Transverse colon (tissue), 4 donors: Measurements from ENCODE around the gene SCAPER. TPM values are rescaled to one million over a fixed set of nuclear protein-coding genes. Genes with fewer than 3 reads are reported as not detected.

Experiments used
- DNase-seq: peaks from one replicate; pipeline ENCODE4 v3.0.0-alpha.2; 2019
- H3K27ac ChIP-seq, 4 donors: fragments of 200-600 bp; sonication (generic); 2 replicates each; pipeline ENCODE4 v1.5.1; 2016 to 2018; ENCODE audit warnings: inconsistent platforms in 4 of 4
- H3K27me3 ChIP-seq: fragments of 200-600 bp; sonication (generic); 2 replicates; pipeline ENCODE4 v1.5.1; 2017; ENCODE audit warnings: inconsistent platforms
- H3K36me3 ChIP-seq, 4 donors: fragments of 200-600 bp; sonication (generic); 2 replicates each; pipeline ENCODE4 v1.5.1; 2017 to 2019; ENCODE audit warnings: inconsistent platforms in 4 of 4
- H3K4me1 ChIP-seq, 4 donors: fragments of 200-600 bp; sonication (generic); 2 replicates each; pipeline ENCODE4 v1.5.1; 2017 to 2020; ENCODE audit warnings: inconsistent platforms in 4 of 4
- H3K4me3 ChIP-seq, 4 donors: fragments of 200-600 bp; sonication (generic); 1 replicate in 1 of 4; 2 replicates in 3 of 4; pipeline versions ENCODE4 v1.5.1 to v1.6.1; 2017 to 2019; ENCODE audit warnings: inconsistent platforms in 4 of 4
- H3K9me3 ChIP-seq, 2 donors: fragments of 200-600 bp; sonication (generic); 2 replicates each; pipeline ENCODE4 v1.5.1; 2017 to 2019; ENCODE audit warnings: inconsistent platforms in 2 of 2
- EP300 ChIP-seq: sonication (generic); formaldehyde crosslinking; IDR thresholded peaks from one replicate; pipeline ENCODE4 v1.6.1; 2017; ENCODE audit warnings: antibody characterized with exemption, low read depth
- POLR2A ChIP-seq: fragments of 450-650 bp; IDR thresholded peaks from one replicate; pipeline ENCODE4 v1.6.1; 2016; ENCODE audit warnings: antibody characterized with exemption, mild to moderate bottlenecking, moderate library complexity
- POLR2AphosphoS5 ChIP-seq, 3 donors: sonication (generic); formaldehyde crosslinking; IDR thresholded peaks; one replicate each; pipeline ENCODE4 v1.6.1; 2016; ENCODE audit warnings: antibody characterized with exemption in 3 of 3
- WGBS, 2 donors: methylation state at CpG; one replicate each; pipeline ENCODE4 v1.1.5; 2018; ENCODE audit warnings: low coverage in 1 of 2; 5-methylcytosine and 5-hydroxymethylcytosine counted together
- in situ Hi-C, 4 donors: fragments of 200-750 bp; cut with MboI; loops; one replicate each; pipeline versions ENCODE4 v1.15.0 to v1.15.1; 2017; ENCODE audit warnings: low sequenced_read_pairs in 3 of 4, low pct_ligation_motif_present in 1 of 4, low pct_unique_long_range_greater_than_20kb in 1 of 4
- intact Hi-C: fragments of 100-400 bp; cut with DNase I; formaldehyde crosslinking; loops from one replicate; pipeline ENCODE4 v1.15.1; 2023; ENCODE audit warnings: low total_unique reads
- total RNA-seq, 4 donors: library from RNA; depleted of rRNA; stranded (reverse); fragments of >200 nt; gene quantifications; one replicate each; pipeline ENCODE4 v1.1.0, GENCODE V29; 2016
- TF ChIP-seq, protein P1 (sequence below), 5 experiments: fragments of 200-600 bp in 3 of 5; fragments of 450-650 bp in 2 of 5; sonication (generic) in 3 of 5; IDR thresholded peaks; 1 replicate in 2 of 5; 2 replicates in 3 of 5; pipeline ENCODE4 v1.5.1; 2016 to 2017; ENCODE audit warnings: antibody characterized with exemption in 5 of 5, inconsistent platforms in 3 of 5, mild to moderate bottlenecking in 2 of 5, moderate library complexity in 1 of 5

SCAPER gene
- total RNA-seq, 4 donors from 2014 or later = 31.8 to 121 (median 48.7) TPM

DNA sequence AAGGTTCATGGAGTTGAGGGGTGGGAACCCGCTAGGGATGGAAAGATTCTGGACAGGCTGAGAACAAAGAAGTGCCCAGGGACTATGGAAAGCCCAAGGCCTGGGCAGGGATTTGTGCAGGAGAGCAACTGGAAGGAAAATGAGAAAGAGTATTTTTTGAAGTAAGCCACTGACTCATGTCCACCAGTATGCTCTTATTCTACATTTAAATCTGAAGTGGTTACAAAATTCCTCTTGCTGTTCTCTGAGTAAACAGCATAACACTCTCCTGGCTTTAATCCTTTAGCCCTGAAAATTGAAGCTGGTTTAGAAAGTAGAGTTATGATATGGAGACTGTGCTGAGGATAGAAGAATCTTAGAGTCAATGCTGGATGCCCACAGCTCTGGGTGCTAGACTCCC lies 403.4 kb downstream of the SCAPER start:
- Histone ChIP-seq H3K4me1 (no peaks in the 10 kb centered on the region), H3K27ac (no peak overlapping the region), H3K36me3 (no peaks in the 10 kb centered on the region), H3K4me3 (no peak overlapping the region), H3K27me3 (no peaks in the 10 kb centered on the region), H3K9me3 (no peaks in the 10 kb centered on the region)
- DNase-seq = no peak
- TF ChIP-seq, protein P1, sequence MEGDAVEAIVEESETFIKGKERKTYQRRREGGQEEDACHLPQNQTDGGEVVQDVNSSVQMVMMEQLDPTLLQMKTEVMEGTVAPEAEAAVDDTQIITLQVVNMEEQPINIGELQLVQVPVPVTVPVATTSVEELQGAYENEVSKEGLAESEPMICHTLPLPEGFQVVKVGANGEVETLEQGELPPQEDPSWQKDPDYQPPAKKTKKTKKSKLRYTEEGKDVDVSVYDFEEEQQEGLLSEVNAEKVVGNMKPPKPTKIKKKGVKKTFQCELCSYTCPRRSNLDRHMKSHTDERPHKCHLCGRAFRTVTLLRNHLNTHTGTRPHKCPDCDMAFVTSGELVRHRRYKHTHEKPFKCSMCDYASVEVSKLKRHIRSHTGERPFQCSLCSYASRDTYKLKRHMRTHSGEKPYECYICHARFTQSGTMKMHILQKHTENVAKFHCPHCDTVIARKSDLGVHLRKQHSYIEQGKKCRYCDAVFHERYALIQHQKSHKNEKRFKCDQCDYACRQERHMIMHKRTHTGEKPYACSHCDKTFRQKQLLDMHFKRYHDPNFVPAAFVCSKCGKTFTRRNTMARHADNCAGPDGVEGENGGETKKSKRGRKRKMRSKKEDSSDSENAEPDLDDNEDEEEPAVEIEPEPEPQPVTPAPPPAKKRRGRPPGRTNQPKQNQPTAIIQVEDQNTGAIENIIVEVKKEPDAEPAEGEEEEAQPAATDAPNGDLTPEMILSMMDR (IDR thresholded peaks at IDR 0.05) = no peak
- TF ChIP-seq POLR2AphosphoS5 (IDR thresholded peaks at IDR 0.05) (no peak), POLR2A (no peak), EP300 (no peak)
- intact Hi-C loops (no loop called here), in situ Hi-C loops (no loop called here)
- WGBS, 2 donors = 95 to 100% methylated on average over 1 of the region's 1 CpG

DNA sequence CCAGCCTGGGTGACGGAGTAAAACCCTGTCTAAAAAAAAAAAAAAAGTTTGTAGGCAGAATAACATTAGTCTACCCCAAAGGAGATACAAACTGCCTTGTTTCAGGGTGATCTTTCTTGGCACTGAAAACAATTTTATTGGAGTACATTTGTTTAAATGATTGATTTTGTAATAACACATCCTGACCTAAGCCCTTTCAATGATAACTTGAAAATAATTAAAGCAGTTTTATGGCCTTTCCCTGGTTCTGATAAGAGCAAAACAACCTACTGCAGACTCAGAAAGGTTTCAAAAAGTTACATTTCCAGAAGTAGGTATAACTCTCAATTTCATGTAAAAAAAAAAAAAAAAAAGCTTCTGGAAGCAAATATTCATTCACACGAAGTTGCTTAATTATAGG lies 404.1 kb downstream of the SCAPER start:
- TF ChIP-seq, protein P1 (IDR thresholded peaks at IDR 0.05) = no peak
- TF ChIP-seq POLR2AphosphoS5 (IDR thresholded peaks at IDR 0.05) (no peak), EP300 (no peak), POLR2A (no peak)
- intact Hi-C loops = no loop called here

DNA sequence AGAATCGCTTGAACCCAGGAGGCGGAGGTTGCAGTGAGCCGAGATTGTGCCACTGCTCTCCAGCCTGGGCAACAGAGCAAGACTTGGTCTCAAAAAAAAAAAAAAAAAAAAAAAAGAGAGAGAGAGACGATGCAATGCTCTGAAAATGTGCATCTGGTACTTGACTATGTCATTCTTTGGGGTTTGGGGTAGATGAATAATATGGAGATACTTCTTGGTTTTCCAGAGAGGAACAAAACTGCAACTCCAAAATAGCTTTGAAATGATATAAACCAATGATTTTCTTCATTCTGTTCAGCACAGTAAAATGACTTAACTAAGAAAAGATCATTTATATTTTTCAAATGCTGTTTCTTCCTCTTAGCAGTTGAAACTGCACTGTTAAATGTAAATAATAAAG lies 409.7 kb downstream of the SCAPER start:
- no peak for TF ChIP-seq POLR2A
- no peak for TF ChIP-seq POLR2AphosphoS5 (IDR thresholded peaks at IDR 0.05)
- TF ChIP-seq EP300 = no peak
- TF ChIP-seq, protein P1 (IDR thresholded peaks at IDR 0.05) = no peak
- Histone ChIP-seq H3K4me3 (no peak overlapping the region), H3K9me3 (no peaks in the 10 kb centered on the region), H3K27me3 (no peaks in the 10 kb centered on the region), H3K4me1 (no peaks in the 10 kb centered on the region), H3K27ac (no peak overlapping the region), H3K36me3 (no peaks in the 10 kb centered on the region)
- intact Hi-C loops = no loop called here
- DNase-seq = no peak
- 95 to 96% methylated on average over 2 to 4 of the region's 4 CpGs for WGBS, 2 donors
- in situ Hi-C loops = no loop called here

More for the DNA sequence above, 404.1 kb downstream of the SCAPER start:
- no peaks in the 10 kb centered on the region for H3K4me1 ChIP-seq
- no peaks in the 10 kb centered on the region for H3K36me3 ChIP-seq
- no peak overlapping the region for H3K4me3 ChIP-seq
- no peaks in the 10 kb centered on the region for H3K27me3 ChIP-seq
- H3K27ac ChIP-seq = no peak overlapping the region
- WGBS, 2 donors = 63 to 83% methylated on average over 2 of the region's 2 CpGs
- in situ Hi-C loops = no loop called here
- DNase-seq = no peak
- H3K9me3 ChIP-seq = no peaks in the 10 kb centered on the region

DNA sequence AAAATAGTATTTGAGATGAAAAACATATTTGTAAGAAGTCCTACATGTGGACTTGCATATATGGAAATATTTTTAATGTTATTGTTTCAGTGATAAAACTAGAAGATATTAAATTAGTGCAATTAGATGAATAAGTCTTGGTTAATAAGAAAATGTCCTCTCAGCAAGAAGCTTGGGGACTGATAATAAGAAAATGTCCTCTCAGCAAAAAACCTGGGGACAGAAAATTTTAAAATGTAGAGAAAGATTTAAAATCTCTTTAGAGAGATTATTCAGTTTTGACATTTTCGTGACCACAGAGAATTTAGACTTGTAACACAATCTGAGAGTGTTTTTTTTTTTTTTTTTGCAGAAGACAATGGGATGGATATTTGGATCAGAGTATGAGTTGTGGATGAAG lies 412.6 kb downstream of the SCAPER start:
- no peak for DNase-seq
- TF ChIP-seq EP300 (no peak), POLR2A (no peak), POLR2AphosphoS5 (IDR thresholded peaks at IDR 0.05) (no peak)
- TF ChIP-seq, protein P1 (IDR thresholded peaks at IDR 0.05) = no peak
- H3K27me3 ChIP-seq = no peaks in the 10 kb centered on the region
- intact Hi-C loops = no loop called here
- H3K4me3 ChIP-seq = no peak overlapping the region
- WGBS, 2 donors = 92% methylated on average over 1 of the region's 1 CpG
- no peaks in the 10 kb centered on the region for H3K4me1 ChIP-seq
- in situ Hi-C loops = no loop called here
- no peaks in the 10 kb centered on the region for H3K36me3 ChIP-seq
- no peak overlapping the region for H3K27ac ChIP-seq
- H3K9me3 ChIP-seq = no peaks in the 10 kb centered on the region
